ENCODE data around the gene IFNLR1.

Gene IFNLR1

GRCh38 chr1:24120965-24121364, 66.1 kb downstream of the IFNLR1 start:
- DNase-seq (ENCODE audit: low read depth), result no peak

GRCh38 chr1:24119859-24120756, 67.0 kb downstream of the IFNLR1 start:
- DNase-seq (ENCODE audit: low read depth), result no peak

GRCh38 chr1:24119489-24119858, 67.6 kb downstream of the IFNLR1 start:
- DNase-seq (ENCODE audit: low read depth), result no peak

- no peak for DNase-seq (ENCODE audit: low read depth)
Observed at GRCh38 chr1:24118410-24119242, 68.5 kb downstream of the IFNLR1 start.

GRCh38 chr1:24117722-24118409, 69.2 kb downstream of the IFNLR1 start:
- DNase-seq (ENCODE audit: low read depth), result no peak

GRCh38 chr1:24117132-24117531, 70.0 kb downstream of the IFNLR1 start:
- DNase-seq (ENCODE audit: low read depth), result no peak

GRCh38 chr1:24114753-24115152, 72.3 kb downstream of the IFNLR1 start:
- no peak for DNase-seq (ENCODE audit: low read depth)

GRCh38 chr1:24113641-24114033, 73.5 kb downstream of the IFNLR1 start:
- DNase-seq (ENCODE audit: low read depth), result no peak

GRCh38 chr1:24111996-24112779, 74.9 kb downstream of the IFNLR1 start, which contains the start of gene MYOM3:
Gene MYOM3 (minus strand): TSS chr1:24112135. CDS start chr1:24108636, 3,499 bp downstream.
- DNase-seq (ENCODE audit: low read depth), result peak; percentile 55

- no peak for DNase-seq (ENCODE audit: low read depth)
Observed at GRCh38 chr1:24111262-24111995, 75.7 kb downstream of the IFNLR1 start.

- no peak for DNase-seq (ENCODE audit: low read depth)
Observed at GRCh38 chr1:24110642-24111261, 76.3 kb downstream of the IFNLR1 start.

- no peak for DNase-seq (ENCODE audit: low read depth)
Observed at GRCh38 chr1:24109686-24110475, 77.2 kb downstream of the IFNLR1 start.

- DNase-seq (ENCODE audit: low read depth), result no peak
Observed at GRCh38 chr1:24109166-24109483, 78.0 kb downstream of the IFNLR1 start.

GRCh38 chr1:24108334-24109165, 78.5 kb downstream of the IFNLR1 start:
- peak; percentile 38 for DNase-seq (ENCODE audit: low read depth)

- peak; percentile 29 for DNase-seq (ENCODE audit: low read depth)
Observed at GRCh38 chr1:24107462-24108138, 79.5 kb downstream of the IFNLR1 start.

GRCh38 chr1:24105368-24106160, 81.5 kb downstream of the IFNLR1 start:
- no peak for DNase-seq (ENCODE audit: low read depth)

GRCh38 chr1:24104854-24105253, 82.2 kb downstream of the IFNLR1 start:
- DNase-seq (ENCODE audit: low read depth), result no peak
